DOHH2 (cell line): ENCODE measurements around the gene ALB.

Experiments
- H3F3A ChIP-seq: fragments of 200-600 bp; sonication (generic), shearing (Covaris generic); 2 replicates; pipeline ENCODE4 v1.6.0; 2016; ENCODE audit warnings: antibody characterized with exemption, mild to moderate bottlenecking; ENCODE audit not compliant: control insufficient read depth, insufficient read depth
- H3K27ac ChIP-seq: fragments of 200-600 bp; sonication (generic); 2 replicates; pipeline ENCODE4 v1.5.1; 2014; ENCODE audit warnings: low read depth, mild to moderate bottlenecking, low read length, moderate library complexity
- H3K27me3 ChIP-seq: fragments of 200-600 bp; sonication (generic); 2 replicates; pipeline ENCODE4 v1.6.1; 2014; ENCODE audit warnings: mild to moderate bottlenecking, low read length, mixed read lengths; ENCODE audit not compliant: control insufficient read depth
- H3K36me3 ChIP-seq: fragments of 200-600 bp; sonication (generic); 2 replicates; pipeline ENCODE4 v1.6.1; 2014; ENCODE audit warnings: mild to moderate bottlenecking, low read length, moderate library complexity, mixed read lengths; ENCODE audit not compliant: control insufficient read depth
- H3K4me1 ChIP-seq: fragments of 200-600 bp; sonication (generic); 2 replicates; pipeline ENCODE4 v1.6.1; 2014; ENCODE audit warnings: mild to moderate bottlenecking, low read length, mixed read lengths; ENCODE audit not compliant: control insufficient read depth
- H3K4me2 ChIP-seq: fragments of 200-600 bp; sonication (generic); 2 replicates; pipeline ENCODE4 v1.6.0; 2014; ENCODE audit warnings: mild to moderate bottlenecking, low read length, moderate library complexity
- H3K4me3 ChIP-seq: fragments of 200-600 bp; sonication (generic); 2 replicates; pipeline ENCODE4 v1.5.1; 2014; ENCODE audit warnings: mild to moderate bottlenecking, low read length, mixed read lengths
- H3K79me2 ChIP-seq: fragments of 200-600 bp; sonication (generic); 2 replicates; pipeline ENCODE4 v1.6.1; 2014; ENCODE audit warnings: mild to moderate bottlenecking, low read length, mixed read lengths; ENCODE audit not compliant: control insufficient read depth
- H3K9me2 ChIP-seq: fragments of 200-600 bp; sonication (generic); replicated peaks from 2 replicates; pipeline ENCODE4 v1.6.1; 2014; ENCODE audit warnings: mild to moderate bottlenecking, low read length, mixed read lengths; ENCODE audit not compliant: control insufficient read depth
- H3K9me3 ChIP-seq: fragments of 200-600 bp; sonication (generic); 2 replicates; pipeline ENCODE4 v1.6.1; 2014; ENCODE audit warnings: antibody characterized with exemption, low read length, mixed read lengths; ENCODE audit not compliant: control insufficient read depth, insufficient read depth
- H4K20me1 ChIP-seq: fragments of 200-600 bp; sonication (generic); 2 replicates; pipeline ENCODE4 v1.6.0; 2014; ENCODE audit warnings: low read depth, mild to moderate bottlenecking, antibody characterized with exemption, low read length, moderate library complexity; ENCODE audit not compliant: control insufficient read depth, insufficient read depth
- EZH2phosphoT487 ChIP-seq: fragments of 200-600 bp; sonication (generic); IDR thresholded peaks from 2 replicates; pipeline ENCODE4 v1.6.1; 2017; ENCODE audit warnings: borderline replicate concordance, mild to moderate bottlenecking, antibody characterized with exemption, low read length, moderate library complexity, mixed read lengths
- TF ChIP-seq, protein P1 (sequence below): fragments of 200-600 bp; sonication (generic); IDR thresholded peaks from one replicate; pipeline ENCODE4 v1.5.1; 2014; ENCODE audit warnings: antibody characterized with exemption, mild to moderate bottlenecking, low read depth, low read length; ENCODE audit not compliant: poor library complexity, severe bottlenecking

The ALB gene

DNA sequence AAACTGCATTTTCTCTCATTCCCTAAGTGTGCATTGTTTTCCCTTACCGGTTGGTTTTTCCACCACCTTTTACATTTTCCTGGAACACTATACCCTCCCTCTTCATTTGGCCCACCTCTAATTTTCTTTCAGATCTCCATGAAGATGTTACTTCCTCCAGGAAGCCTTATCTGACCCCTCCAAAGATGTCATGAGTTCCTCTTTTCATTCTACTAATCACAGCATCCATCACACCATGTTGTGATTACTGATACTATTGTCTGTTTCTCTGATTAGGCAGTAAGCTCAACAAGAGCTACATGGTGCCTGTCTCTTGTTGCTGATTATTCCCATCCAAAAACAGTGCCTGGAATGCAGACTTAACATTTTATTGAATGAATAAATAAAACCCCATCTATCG is 29.1 kb downstream of the ALB start:
- H3K36me3 ChIP-seq, result no peaks in the 10 kb centered on the region
- no peak overlapping the region for H3K27ac ChIP-seq
- no peaks in the 10 kb centered on the region for H3K9me2 ChIP-seq
- H3K4me3 ChIP-seq, result no peak overlapping the region
- H3K4me1 ChIP-seq, result no peaks in the 10 kb centered on the region
- no peak overlapping the region for H3K4me2 ChIP-seq
- no peaks in the 10 kb centered on the region for H3K9me3 ChIP-seq
- no peaks in the 10 kb centered on the region for H4K20me1 ChIP-seq
- TF ChIP-seq, protein P1, sequence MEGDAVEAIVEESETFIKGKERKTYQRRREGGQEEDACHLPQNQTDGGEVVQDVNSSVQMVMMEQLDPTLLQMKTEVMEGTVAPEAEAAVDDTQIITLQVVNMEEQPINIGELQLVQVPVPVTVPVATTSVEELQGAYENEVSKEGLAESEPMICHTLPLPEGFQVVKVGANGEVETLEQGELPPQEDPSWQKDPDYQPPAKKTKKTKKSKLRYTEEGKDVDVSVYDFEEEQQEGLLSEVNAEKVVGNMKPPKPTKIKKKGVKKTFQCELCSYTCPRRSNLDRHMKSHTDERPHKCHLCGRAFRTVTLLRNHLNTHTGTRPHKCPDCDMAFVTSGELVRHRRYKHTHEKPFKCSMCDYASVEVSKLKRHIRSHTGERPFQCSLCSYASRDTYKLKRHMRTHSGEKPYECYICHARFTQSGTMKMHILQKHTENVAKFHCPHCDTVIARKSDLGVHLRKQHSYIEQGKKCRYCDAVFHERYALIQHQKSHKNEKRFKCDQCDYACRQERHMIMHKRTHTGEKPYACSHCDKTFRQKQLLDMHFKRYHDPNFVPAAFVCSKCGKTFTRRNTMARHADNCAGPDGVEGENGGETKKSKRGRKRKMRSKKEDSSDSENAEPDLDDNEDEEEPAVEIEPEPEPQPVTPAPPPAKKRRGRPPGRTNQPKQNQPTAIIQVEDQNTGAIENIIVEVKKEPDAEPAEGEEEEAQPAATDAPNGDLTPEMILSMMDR, result no peak
- TF ChIP-seq EZH2phosphoT487, result no peak
- H3F3A ChIP-seq, result no peaks in the 10 kb centered on the region
- H3K79me2 ChIP-seq, result no peaks in the 10 kb centered on the region
- H3K27me3 ChIP-seq, result no peaks in the 10 kb centered on the region

DNA sequence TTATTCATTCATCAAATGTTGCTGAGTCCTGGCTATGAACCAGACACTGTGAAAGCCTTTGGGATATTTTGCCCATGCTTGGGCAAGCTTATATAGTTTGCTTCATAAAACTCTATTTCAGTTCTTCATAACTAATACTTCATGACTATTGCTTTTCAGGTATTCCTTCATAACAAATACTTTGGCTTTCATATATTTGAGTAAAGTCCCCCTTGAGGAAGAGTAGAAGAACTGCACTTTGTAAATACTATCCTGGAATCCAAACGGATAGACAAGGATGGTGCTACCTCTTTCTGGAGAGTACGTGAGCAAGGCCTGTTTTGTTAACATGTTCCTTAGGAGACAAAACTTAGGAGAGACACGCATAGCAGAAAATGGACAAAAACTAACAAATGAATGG is 30.2 kb downstream of the ALB start:
- H3K27me3 ChIP-seq, result no peaks in the 10 kb centered on the region
- H3K4me2 ChIP-seq, result no peak overlapping the region
- no peaks in the 10 kb centered on the region for H3K4me1 ChIP-seq
- H3K79me2 ChIP-seq, result no peaks in the 10 kb centered on the region
- H3K36me3 ChIP-seq, result no peaks in the 10 kb centered on the region
- TF ChIP-seq, protein P1, result peak; percentile 69
- no peak for TF ChIP-seq EZH2phosphoT487
- H4K20me1 ChIP-seq, result no peaks in the 10 kb centered on the region
- no peaks in the 10 kb centered on the region for H3K9me2 ChIP-seq
- no peak overlapping the region for H3K4me3 ChIP-seq
- H3F3A ChIP-seq, result no peaks in the 10 kb centered on the region
- H3K9me3 ChIP-seq, result no peaks in the 10 kb centered on the region
- H3K27ac ChIP-seq, result no peak overlapping the region

DNA sequence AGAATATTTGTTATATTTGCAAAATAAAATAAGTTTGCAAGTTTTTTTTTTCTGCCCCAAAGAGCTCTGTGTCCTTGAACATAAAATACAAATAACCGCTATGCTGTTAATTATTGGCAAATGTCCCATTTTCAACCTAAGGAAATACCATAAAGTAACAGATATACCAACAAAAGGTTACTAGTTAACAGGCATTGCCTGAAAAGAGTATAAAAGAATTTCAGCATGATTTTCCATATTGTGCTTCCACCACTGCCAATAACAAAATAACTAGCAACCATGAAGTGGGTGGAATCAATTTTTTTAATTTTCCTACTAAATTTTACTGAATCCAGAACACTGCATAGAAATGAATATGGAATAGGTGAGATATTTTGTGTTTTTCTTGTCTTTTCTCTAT is 31.9 kb downstream of the ALB start, which contains the start of gene AFP:
TSS of gene AFP (plus strand) at position 238 of the 400 bp plus-strand sequence. CDS start at position 280, 42 bp downstream.
- H3K4me2 ChIP-seq, result no peak within 1 kb of the TSS
- TF ChIP-seq, protein P1, result no peak
- TF ChIP-seq EZH2phosphoT487, result no peak
- H3K4me1 ChIP-seq, result no peaks in the 10 kb centered on the region
- no peaks in the 10 kb centered on the region for H4K20me1 ChIP-seq
- no peak within 1 kb of the TSS for H3K27ac ChIP-seq
- no peaks in the 10 kb centered on the region for H3K79me2 ChIP-seq
- no peaks in the 10 kb centered on the region for H3K9me3 ChIP-seq
- no peak within 1 kb of the TSS for H3K4me3 ChIP-seq
- H3K36me3 ChIP-seq, result no peaks in the 10 kb centered on the region
- H3K27me3 ChIP-seq, result no peaks in the 10 kb centered on the region
- H3K9me2 ChIP-seq, result no peaks in the 10 kb centered on the region
- H3F3A ChIP-seq, result no peaks in the 10 kb centered on the region
